Measurements from ENCODE around the gene ANKFY1.
"Not testable (repeated sequence)": the region's sequence is repeated elsewhere in the genome, so short reads cannot be mapped to it uniquely, and the experiment has no call there.

Gene ANKFY1

GRCh38 chr17:4140125-4140524 lies 123.7 kb downstream of the ANKFY1 start:
- Mint-ChIP-seq H3K27ac (no peak overlapping the region), H3K27me3 (no peaks in the 10 kb centered on the region), H3K36me3 (peaks cover 12% of the 10 kb centered on the region), H3K4me1 (peaks cover 51% of the 10 kb centered on the region), H3K9me3 (no peaks in the 10 kb centered on the region), H3K4me3 (no peak overlapping the region)
- CTCF ChIA-PET: no interaction called here
- DNase-seq: no peak

- DNase-seq, CTCF ChIA-PET, H3K27ac Mint-ChIP-seq, H3K27me3 Mint-ChIP-seq, H3K4me3 Mint-ChIP-seq, H3K9me3 Mint-ChIP-seq: not testable (repeated sequence)
- Mint-ChIP-seq H3K4me1 (peaks cover 47% of the 10 kb centered on the region), H3K36me3 (peaks cover 12% of the 10 kb centered on the region)
These were observed 124.8 kb downstream of the ANKFY1 start for GRCh38 chr17:4138906-4139526.

- H3K9me3 Mint-ChIP-seq: no peaks in the 10 kb centered on the region
- H3K4me3 Mint-ChIP-seq: no peak overlapping the region
- CTCF ChIA-PET: interaction anchor here (1.5 kb wide), 1 partner anchor 222 kb away, joined by 3 read pairs; no protein-coding TSS in a partner anchor
- no peak for DNase-seq
- no peaks in the 10 kb centered on the region for H3K27me3 Mint-ChIP-seq
- H3K36me3 Mint-ChIP-seq: peaks cover 13% of the 10 kb centered on the region
- H3K27ac Mint-ChIP-seq: no peak overlapping the region
- peaks cover 38% of the 10 kb centered on the region for H3K4me1 Mint-ChIP-seq
These were observed 127.4 kb downstream of the ANKFY1 start for GRCh38 chr17:4136373-4136772.

GRCh38 chr17:4135489-4135888 lies 128.3 kb downstream of the ANKFY1 start:
- Mint-ChIP-seq H3K4me3 (no peak overlapping the region), H3K27ac (no peak overlapping the region), H3K4me1 (peaks cover 34% of the 10 kb centered on the region), H3K36me3 (peaks cover 13% of the 10 kb centered on the region), H3K9me3 (no peaks in the 10 kb centered on the region), H3K27me3 (no peaks in the 10 kb centered on the region)
- CTCF ChIA-PET: interaction anchor here (1.5 kb wide), 1 partner anchor 221 kb away, joined by 3 read pairs; no protein-coding TSS in a partner anchor
- no peak for DNase-seq

- Mint-ChIP-seq H3K9me3 (no peaks in the 10 kb centered on the region), H3K4me1 (peaks cover 26% of the 10 kb centered on the region), H3K36me3 (peaks cover 13% of the 10 kb centered on the region), H3K27me3 (no peaks in the 10 kb centered on the region), H3K27ac (no peak overlapping the region), H3K4me3 (no peak overlapping the region)
- CTCF ChIA-PET: no interaction called here
- DNase-seq: no peak
These were observed 129.1 kb downstream of the ANKFY1 start for GRCh38 chr17:4134721-4135120.

- H3K4me3 Mint-ChIP-seq: no peak overlapping the region
- H3K27ac Mint-ChIP-seq: no peak overlapping the region
- no peaks in the 10 kb centered on the region for H3K27me3 Mint-ChIP-seq
- DNase-seq: no peak
- H3K4me1 Mint-ChIP-seq: peaks cover 12% of the 10 kb centered on the region
- H3K9me3 Mint-ChIP-seq: no peaks in the 10 kb centered on the region
- CTCF ChIA-PET: no interaction called here
- peaks cover 11% of the 10 kb centered on the region for H3K36me3 Mint-ChIP-seq
These were observed 133.1 kb downstream of the ANKFY1 start for GRCh38 chr17:4130715-4131114.

GRCh38 chr17:4127555-4127954 lies 136.2 kb downstream of the ANKFY1 start:
- no peaks in the 10 kb centered on the region for H3K9me3 Mint-ChIP-seq
- peaks cover 10% of the 10 kb centered on the region for H3K4me1 Mint-ChIP-seq
- no peak overlapping the region for H3K4me3 Mint-ChIP-seq
- CTCF ChIA-PET: no interaction called here
- H3K36me3 Mint-ChIP-seq: peaks cover 18% of the 10 kb centered on the region
- no peak for DNase-seq
- H3K27ac Mint-ChIP-seq: no peak overlapping the region
- H3K27me3 Mint-ChIP-seq: no peaks in the 10 kb centered on the region

GRCh38 chr17:4125552-4125951 lies 138.2 kb downstream of the ANKFY1 start:
- H3K4me3 Mint-ChIP-seq: no peak overlapping the region
- peaks cover 7% of the 10 kb centered on the region for H3K4me1 Mint-ChIP-seq
- H3K36me3 Mint-ChIP-seq: peaks cover 23% of the 10 kb centered on the region
- H3K9me3 Mint-ChIP-seq: no peaks in the 10 kb centered on the region
- DNase-seq: no peak
- no peak overlapping the region for H3K27ac Mint-ChIP-seq
- CTCF ChIA-PET: no interaction called here
- no peaks in the 10 kb centered on the region for H3K27me3 Mint-ChIP-seq

- no peak overlapping the region for H3K4me3 Mint-ChIP-seq
- no peaks in the 10 kb centered on the region for H3K9me3 Mint-ChIP-seq
- no peak overlapping the region for H3K27ac Mint-ChIP-seq
- H3K27me3 Mint-ChIP-seq: no peaks in the 10 kb centered on the region
- peaks cover 7% of the 10 kb centered on the region for H3K4me1 Mint-ChIP-seq
- no peak for DNase-seq
- CTCF ChIA-PET: no interaction called here
- peaks cover 20% of the 10 kb centered on the region for H3K36me3 Mint-ChIP-seq
These were observed 138.8 kb downstream of the ANKFY1 start for GRCh38 chr17:4124999-4125398.

- DNase-seq: no peak
- H3K9me3 Mint-ChIP-seq: no peaks in the 10 kb centered on the region
- H3K27ac Mint-ChIP-seq: no peak overlapping the region
- H3K27me3 Mint-ChIP-seq: no peaks in the 10 kb centered on the region
- CTCF ChIA-PET: interaction anchor here (0.6 kb wide), 1 partner anchor 45 kb away, joined by 3 read pairs; no protein-coding TSS in a partner anchor
- peaks cover under 1% of the 10 kb centered on the region for H3K4me1 Mint-ChIP-seq
- no peak overlapping the region for H3K4me3 Mint-ChIP-seq
- peaks cover 32% of the 10 kb centered on the region for H3K36me3 Mint-ChIP-seq
These were observed 143.4 kb downstream of the ANKFY1 start for GRCh38 chr17:4120332-4120731.

GRCh38 chr17:4119299-4119698 lies 144.5 kb downstream of the ANKFY1 start:
- no peak overlapping the region for H3K4me3 Mint-ChIP-seq
- peaks cover 34% of the 10 kb centered on the region for H3K36me3 Mint-ChIP-seq
- H3K27ac Mint-ChIP-seq: no peak overlapping the region
- CTCF ChIA-PET: no interaction called here
- H3K4me1 Mint-ChIP-seq: no peaks in the 10 kb centered on the region
- no peak for DNase-seq
- H3K27me3 Mint-ChIP-seq: no peaks in the 10 kb centered on the region
- no peaks in the 10 kb centered on the region for H3K9me3 Mint-ChIP-seq

- Mint-ChIP-seq H3K27me3 (no peaks in the 10 kb centered on the region), H3K27ac (no peak overlapping the region), H3K4me3 (no peak overlapping the region), H3K4me1 (no peaks in the 10 kb centered on the region), H3K9me3 (no peaks in the 10 kb centered on the region), H3K36me3 (peaks cover 31% of the 10 kb centered on the region)
- no peak for DNase-seq
- CTCF ChIA-PET: no interaction called here
These were observed 145.6 kb downstream of the ANKFY1 start for GRCh38 chr17:4118015-4118743.

GRCh38 chr17:4116516-4116915 lies 147.3 kb downstream of the ANKFY1 start:
- H3K4me1 Mint-ChIP-seq: no peaks in the 10 kb centered on the region

More at GRCh38 chr17:4116516-4116915, 147.3 kb downstream of the ANKFY1 start:
- H3K36me3 Mint-ChIP-seq: peaks cover 36% of the 10 kb centered on the region
- no peak overlapping the region for H3K27ac Mint-ChIP-seq
- no peak for DNase-seq
- H3K4me3 Mint-ChIP-seq: no peak overlapping the region
- H3K9me3 Mint-ChIP-seq: no peaks in the 10 kb centered on the region
- CTCF ChIA-PET: no interaction called here
- H3K27me3 Mint-ChIP-seq: no peaks in the 10 kb centered on the region

Measured in activated naive CD4-positive, alpha-beta T cell treated with anti-CD3 and anti-CD28 coated beads, Interleukin-2, amount 10 ng/mL, durations not matched to agents 7 days and 5 days (primary cell).